ENCODE results near the gene KCNAB1.
A peak's percentile ranks its signal among the peaks of the same experiment; 100 is the strongest.

Gene KCNAB1

DNA sequence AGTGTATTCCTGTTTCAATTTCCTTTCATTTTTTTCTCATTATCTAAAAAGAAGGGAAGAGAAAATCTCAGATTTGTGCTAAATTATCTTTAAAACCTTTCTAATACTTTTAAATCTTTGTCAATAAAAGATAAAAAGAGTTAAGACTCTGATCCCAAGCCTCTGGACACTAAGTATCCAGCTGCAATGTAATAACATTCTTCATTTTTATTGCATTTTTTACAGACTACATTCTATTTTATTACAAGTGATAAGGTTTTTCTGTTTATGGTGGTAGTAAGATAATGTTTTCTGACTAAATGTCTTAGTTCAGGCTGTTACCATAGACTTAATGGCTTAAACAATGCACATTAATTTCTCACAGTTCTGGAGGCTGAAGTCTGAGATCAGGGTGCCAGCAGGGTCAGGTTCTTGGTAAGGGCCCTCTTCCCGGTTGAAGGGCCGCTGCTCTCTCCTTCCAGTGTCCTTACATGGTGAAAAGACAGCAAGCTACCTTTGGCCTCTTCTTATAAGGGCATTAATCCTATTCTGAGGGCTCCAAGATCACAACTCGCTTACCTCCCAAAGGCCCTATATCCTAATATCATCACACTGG lies 19.7 kb downstream of the KCNAB1 start:
- no peak for DNase-seq

DNA sequence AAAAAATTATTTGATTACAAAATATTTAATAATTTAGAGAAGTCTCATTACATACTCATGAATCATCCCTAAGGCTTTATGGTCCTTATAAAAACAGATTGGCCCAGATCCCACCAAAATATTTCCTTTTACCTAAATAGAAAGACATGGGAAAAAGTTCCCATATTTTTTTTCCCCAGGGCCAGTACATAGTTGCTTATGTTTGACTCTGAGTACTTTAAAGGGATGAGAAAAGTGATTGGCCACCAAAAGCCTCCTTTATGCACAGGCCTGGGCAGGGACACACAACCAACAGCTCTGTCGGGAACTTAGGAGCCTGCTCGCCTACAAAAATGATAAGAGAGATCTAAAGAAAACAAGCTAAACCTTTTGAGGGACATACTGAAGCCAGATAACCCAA lies 22.3 kb downstream of the KCNAB1 start:
- no peak for DNase-seq

DNA sequence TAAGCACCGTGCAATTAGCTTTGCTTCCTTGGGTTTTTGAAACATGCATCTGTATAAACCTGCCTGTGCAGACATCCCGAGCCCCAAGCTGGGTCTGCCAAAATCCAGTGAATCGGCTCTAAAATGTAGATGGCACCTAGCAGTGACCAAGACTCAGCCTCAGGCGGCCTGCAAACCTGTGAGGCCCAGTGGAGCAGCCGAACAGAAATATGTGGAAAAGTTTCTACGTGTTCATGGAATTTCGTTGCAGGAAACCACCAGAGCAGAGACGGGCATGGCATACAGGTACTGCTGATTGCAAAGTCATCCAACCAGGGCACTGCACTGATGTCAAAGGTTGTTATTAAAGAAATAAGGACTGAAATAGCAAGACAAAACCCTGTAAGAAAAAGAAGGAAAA lies 22.8 kb downstream of the KCNAB1 start:
- no peak for DNase-seq

DNA sequence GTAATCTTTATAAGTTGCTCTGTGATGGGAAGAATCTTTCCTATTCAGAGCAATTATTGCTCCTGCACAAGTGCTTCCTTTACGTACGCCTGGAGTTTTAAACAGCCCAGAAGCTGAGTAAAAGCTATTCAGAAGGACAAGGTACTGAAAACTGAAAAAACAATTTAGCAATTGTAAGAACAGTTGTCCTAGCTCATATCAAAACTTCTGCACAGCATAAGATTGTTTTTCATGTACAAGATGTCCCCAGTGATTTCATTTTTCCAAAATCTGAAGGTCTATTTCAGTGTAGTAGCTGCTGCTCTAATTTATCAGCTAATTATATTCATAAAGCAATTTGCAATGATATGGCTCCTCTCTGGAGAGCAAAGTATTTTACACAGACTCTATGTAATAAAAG lies 23.7 kb downstream of the KCNAB1 start:
- no peak for DNase-seq

DNA sequence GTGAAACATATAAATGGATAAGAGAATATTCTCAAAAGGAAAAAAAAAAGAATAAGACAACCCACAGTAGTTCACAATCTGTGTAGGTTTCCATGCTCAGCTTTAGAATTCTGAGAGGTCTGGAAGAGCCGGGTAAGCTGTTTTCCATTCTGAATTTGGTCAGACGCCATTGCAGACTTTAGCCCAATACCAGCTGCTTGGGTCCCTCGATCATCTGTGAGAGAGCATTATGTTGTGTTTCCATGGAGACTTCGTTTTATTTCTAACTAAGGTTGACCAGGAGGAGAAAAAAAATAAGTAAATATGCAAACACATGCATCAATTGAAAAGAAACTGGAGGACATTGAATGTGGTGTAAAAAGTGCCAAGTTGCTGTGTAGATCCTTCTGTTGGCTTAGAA lies 25.5 kb downstream of the KCNAB1 start:
- no peak for DNase-seq

DNA sequence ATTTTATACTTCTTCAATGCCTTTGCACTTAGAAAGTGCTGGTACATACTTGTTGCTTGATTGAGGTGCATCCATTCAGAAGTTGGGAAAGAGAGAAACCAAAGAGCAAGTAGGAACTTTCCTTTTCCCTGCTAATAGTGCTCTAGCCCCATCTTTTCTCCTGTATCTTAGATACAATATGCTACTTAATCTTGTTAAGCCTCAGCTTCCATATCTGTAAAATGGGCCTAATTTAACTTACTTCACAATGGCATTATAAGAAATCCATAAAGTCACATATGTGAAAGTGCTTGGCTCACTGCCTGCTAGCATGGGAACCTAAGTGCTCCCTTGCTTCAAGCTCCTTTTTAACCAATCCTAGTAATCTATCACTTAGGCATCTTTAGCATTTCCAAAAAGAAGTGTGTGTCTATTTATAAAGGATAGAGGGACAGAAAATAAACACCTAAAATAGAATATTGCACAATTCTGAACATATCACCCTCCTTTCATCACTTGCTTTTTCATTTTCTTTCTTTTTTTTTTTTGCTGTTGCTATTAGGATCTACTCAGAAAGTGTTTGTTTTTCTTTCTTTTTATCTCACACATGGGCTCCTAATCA lies 28.1 kb downstream of the KCNAB1 start:
- no peak for DNase-seq

DNA sequence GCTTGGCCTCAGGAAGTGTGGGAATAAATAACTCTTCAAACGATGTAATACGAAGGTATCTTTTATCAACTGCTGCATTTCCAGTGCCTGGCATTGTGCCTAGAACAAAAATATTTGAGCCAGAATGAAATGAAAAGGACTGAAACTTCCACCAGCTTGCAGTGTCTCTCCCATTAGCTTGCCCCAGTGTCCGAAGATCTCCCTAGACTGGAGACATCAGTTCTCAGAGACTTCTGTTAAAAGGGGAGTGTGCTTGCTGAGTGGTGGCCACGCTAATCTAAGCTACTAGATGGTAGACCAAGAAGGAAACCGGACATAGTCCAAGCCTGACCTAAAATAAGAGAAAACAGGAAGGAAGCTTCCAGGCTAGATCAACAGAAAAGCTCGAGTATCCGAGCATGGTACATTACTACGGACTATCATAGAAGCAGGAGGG lies 28.6 kb downstream of the KCNAB1 start:
- no peak for DNase-seq

DNA sequence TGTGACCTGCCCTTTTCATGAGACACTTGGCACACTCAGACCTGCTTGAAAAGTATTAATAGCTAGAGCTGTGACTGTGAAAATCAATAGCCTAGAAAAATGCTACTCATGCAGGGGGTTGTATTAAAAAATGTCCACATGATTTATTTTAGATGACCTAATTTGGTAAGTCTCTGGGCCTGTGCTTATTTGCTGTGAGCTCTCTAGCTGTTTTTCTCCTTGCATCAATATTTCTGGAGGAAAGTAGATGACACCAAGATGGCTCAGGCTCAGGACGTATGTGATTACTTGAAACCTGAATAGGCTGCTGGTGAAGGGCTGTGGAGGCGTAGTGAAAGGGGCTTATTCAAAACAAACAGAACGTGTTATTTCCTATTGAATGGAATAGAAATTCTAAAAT lies 29.5 kb downstream of the KCNAB1 start:
- DNase-seq: no peak

DNA sequence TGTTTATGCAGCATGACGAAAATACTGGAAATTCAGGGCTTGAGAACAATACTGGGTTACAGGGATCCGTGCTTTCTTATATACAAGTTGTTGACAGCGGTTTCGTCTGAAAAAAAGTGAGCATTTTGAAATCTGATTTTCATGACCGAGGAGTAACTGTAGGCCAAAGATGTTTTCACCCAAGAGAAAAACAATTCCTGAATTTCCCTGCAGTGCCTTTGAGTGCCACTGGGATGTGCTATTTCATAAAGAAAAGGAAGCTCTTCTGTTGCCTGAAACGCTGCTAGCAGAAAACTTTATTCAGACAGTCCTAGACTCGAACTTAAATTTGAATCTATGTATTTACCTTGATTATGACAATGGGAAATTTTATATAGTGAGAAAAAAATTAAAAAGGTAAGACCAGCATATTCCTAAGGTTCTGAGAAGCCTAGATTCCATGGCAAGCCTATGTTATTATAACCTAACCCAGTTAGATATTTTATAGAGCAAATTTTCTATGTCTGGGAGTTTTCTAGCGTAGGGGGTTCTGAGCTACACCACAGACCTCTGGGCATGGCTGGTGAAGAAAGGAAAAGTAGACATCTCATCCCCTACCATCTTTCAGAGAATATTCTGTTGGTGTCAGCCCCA lies 30.2 kb downstream of the KCNAB1 start:
- peak in 1 of 2 experiments; percentile 9 for DNase-seq

DNA sequence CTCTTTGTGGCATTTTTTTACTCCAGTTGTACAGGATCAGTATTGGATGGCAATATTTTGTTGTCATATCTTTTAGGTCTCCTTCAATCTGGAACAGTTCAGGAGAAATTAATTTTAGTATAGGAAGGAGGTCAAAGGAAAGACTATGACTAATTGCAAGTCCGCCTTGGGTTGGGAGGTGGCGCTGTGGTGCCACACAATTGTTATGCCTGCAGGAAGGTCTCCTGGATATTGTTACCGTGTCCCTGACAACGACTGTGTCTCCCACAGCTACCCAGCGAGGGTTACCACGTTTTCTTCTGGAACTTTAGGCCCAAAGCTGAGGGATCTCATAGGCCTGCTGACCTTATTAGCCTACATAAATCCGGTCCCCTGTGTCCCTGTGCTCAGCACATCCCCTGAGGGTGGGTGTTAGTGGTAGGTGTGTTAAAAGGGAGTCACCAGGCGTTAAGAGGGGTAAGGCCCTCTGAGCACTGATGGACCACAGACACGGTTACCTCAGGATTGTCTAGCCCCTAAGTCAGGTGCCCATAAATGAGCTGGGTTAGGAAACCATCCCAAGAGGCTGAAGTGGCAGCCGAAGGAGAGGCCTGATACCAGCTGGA lies 31.5 kb downstream of the KCNAB1 start:
- peak; percentile 4 to 61 for DNase-seq

DNA sequence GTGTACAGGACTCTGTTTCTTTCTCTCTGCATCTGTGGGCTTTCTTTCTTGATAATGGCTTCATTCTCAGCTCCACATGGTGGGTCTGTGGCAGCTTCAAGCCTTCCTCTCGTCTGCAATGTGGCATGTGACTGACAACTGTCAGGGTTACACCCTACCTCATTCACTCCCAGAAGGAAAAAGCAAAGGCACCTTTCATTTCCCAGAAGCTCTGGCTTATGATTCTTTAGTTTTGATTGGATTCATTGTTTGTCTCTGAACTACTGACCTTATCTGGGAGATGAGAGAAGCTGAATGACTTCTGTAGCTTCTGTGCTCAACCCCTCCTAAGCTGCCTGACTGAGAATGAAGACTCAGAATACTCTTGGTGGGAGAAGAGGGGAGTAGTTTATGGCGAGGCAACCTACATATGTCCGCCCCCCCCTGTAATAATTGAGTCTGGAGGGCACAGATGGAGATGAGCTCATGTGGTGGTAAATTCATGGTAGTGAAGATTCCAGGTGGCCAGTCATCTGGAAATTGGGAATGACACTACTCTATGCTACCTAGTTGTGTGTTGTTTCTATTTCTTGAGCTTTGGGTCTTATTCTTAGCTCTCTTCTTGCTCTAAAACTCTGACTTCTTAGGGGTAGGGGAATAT lies 38.4 kb downstream of the KCNAB1 start:
- no peak for DNase-seq

DNA sequence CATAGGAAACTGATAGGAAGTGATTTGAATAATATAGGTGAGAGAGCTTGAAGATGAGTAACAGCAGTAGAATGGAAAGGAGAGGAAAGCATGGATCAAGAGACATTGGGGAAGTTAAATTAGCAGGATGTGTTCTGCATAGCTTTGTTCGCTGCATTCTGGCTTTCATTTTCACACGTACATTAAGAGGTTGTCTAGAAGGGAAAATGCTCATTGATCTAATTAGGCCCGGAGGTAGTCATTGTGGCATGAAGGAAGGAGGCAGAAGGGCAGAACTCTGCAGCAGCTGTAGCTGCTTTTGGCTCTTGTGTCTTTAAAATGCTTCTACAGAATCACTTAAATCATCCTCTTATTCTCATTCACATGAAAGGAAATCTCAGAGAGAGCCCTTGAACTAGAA lies 40.3 kb downstream of the KCNAB1 start:
- no peak for DNase-seq

DNA sequence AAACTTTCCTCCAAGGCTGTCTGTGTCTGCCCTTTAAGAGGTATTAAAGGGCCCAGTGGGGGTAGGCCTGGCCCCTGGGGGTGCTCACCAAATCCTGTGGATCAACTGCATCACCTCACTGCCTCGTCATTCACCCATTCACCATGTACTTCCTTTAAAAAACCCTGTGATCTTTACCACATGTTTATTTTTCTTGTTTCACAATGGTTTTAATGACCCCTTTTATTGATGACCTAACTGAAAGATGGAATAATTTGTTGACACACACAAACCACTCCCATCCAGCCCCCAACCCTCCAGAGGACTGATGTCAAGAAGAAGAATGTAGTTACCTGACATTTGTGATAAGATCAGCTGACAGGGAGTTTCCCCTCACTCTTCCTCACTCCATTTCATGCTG lies 40.8 kb downstream of the KCNAB1 start:
- peak; percentile 34 to 64 for DNase-seq

DNA sequence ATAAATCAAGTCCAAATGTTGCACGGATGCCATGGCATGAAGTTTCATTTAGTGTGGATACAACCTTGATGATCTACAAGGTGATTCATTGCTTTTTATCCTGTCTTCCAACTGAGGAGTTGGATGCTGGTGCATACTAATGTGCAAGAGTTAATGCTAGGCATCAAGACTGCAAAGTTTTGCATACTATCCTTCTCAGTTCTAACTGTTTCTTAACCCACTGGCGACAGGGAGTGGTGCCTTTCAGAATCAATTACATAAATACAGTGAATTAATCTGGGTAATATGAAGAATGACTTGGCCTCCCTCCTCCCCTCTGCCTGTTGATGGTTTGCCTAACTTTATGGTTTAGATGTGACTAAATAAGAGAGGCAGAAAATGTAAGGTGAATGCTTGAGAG lies 43.5 kb downstream of the KCNAB1 start:
- DNase-seq: no peak

DNA sequence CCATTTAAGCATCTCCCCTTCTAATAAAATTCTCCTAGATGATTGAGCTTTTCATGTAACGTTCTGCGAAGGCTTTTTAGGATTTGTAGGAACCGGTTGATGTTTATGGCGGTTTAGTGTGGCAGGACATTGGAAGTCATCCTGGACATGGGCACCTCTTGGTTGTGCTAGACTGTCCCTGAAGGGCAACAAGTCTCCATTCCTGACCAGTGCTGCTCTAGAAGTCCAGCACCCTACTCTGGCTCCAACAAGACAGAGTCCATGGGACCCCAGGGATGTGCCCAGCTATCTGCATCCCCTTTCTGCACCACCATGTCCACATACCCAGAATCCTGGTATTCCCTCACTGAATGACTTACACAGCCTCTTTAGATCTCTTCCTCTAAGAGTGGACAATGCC lies 46.4 kb downstream of the KCNAB1 start:
- no peak for DNase-seq

DNA sequence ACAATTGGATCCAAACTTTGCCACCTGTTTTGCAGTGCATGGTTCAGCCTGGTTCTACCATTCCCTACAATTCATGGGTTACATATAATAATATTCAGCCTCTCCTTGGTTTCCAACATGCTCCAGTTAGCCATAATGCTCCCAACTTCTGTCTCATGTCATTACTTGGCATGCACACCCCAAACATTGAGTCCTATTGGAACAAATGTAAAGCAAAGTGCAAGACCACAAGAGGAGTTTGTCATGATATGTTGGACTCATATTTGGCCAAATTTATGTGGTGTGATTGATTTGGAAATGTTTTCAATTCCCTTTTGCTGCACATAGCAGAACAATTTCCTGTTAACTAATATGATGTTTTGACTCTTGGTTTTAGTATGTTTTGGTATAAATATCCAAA lies 50.2 kb downstream of the KCNAB1 start:
- DNase-seq: no peak

DNA sequence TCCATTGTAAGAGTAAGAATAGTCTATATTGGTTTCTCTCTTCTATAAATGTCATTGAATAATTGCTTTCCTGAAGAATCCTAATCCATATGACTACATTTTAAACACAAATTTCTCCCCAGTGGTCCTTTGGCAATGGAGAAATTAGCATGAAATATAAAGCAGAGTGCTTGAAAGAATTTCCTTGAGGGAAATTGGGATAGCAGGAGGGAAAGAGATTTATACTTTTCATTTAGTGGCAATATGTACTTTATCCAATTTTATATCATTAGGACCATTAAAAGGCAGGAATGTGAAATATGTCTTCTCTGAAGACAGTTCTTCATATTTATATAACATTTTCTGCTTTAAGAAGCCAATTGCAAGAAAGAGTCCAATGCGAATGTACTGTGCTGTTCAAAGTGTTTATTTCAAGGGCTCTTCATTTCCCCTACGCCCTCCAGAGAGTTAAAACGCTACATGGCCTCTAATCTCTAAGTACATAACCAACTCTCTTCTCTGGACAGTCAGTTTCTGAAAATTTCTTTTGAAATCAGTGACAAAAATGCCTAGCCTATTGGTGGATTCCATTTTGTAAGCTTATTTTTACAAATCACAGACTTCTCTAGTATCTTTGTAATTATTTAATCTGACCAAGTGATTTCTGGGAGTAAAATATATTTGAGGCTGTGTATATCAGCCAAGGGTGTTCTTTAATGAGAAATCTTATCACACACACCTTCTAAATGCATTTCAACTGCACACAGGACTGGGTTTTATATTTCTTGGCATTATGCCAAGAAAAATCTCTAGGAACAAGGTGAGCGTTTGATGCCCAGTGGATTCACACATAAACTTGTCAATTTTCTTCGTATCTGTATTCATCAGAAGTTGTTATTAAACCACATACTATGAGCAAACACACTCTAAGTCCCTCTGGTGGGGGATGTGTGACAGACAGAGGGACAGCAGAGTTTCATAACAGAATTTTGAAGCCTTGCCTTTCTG lies 51.2 kb downstream of the KCNAB1 start:
- no peak for DNase-seq

DNA sequence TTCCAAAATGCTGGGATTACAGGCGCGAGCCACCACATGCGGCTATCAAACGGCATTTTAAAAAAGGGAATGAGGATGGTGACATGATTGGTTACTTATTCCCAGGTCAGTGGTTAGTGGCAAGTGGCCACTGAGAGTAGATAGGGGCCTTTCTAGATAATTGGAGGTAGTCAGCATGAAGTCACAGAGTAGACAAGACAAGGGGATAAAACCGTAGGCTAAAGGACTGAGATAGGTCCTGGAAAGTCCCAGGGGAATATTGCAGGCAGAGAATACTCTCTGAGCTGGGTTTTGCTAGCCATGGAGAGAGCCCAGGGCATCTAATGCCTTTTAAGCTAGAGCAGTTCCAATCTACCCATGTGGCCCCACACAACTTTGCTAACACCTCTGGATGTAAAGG lies 52.2 kb downstream of the KCNAB1 start:
- DNase-seq: no peak

DNA sequence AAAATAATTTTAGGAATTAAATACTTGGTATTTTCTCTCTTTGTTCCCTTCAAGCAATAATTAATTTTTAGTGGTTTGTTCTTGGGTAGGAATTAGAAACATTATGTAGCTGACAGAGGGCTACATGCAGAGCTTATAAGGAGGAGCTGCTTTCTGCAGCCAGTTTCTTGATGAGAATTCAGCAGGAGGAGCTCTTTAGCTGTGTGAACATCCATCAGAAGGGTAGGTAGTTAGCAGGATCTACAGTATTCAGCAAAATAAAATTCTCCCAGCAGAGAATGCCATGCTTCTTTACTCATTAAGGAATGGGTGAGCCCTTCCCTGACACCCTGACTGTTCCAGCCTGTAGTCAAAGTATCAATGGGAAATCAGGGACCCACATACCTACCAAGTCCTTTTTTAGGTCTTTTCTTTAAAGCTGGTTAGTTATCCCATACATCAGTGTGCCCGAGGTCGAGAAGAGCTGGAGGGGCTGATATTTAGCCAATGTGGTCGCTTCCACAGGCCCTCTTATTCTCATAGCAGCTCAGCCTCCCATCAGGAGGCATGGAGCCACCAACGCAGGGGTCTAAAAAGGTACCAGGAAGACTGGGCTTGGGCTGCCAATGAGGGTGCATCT lies 54.0 kb downstream of the KCNAB1 start:
- no peak for DNase-seq

DNA sequence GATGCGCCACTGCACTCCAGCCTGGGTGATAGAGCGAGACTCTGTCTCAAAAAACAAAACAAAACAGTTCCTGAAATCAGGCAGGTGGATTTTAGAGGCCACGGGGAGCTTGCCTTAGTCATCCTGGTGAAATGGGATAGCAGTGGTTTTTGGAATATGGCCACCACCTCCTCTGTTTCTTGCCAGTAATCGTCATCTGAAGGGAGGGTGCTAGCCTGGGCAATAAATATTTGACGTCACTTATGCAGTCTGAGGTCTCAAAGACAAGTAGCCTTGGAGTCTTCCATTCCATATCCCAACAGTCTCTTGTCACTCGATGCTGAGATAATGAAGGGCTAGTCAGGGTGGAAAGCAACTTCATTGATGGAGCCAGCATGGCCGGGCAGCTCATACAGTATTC lies 55.2 kb downstream of the KCNAB1 start:
- DNase-seq: no peak

DNA sequence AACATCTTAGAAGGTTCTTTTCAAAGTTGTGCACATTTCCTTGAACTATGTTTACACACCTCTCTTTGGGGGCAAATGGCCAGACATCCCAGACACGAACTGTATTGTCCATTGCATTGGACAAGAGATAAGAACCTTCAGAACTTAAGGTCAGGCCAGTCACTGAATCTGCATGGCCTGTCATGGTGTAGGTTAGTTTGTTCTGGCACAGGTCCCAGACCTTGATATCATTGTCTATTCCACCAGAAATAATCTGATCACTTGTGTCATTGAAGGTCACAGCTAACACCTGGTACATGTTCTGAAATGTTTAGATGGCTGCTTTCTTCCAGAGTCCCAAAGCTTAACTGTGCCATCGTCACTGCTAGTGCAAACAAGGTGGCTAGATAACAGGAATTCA lies 55.7 kb downstream of the KCNAB1 start:
- no peak for DNase-seq

DNA sequence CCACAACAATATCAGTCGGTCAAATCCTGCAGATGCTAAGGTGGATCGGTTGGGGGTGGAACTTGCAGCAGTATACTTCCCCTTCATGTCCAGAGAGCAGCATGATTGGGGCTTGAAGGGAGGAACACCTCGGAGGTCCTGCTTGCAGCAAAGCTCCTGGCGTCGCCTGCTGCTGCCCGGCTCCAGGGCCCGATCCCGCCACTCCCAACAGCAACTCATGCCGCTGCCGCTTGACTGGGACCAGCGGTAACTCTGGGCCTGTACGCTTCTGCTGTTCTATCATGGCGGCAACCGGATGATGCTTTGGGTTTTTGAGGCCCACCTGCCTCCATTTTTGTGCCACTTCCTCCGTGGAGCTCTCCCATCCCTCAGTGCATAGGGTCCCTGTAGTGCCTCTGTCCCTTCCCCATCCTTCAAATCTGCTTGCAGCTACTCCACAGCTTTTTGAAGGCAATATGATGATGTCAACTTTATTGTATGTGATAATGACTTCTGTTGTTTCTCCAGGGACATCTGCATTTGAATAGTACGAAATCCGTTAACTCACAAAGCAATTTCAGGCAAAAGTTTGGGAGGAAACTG lies 56.3 kb downstream of the KCNAB1 start:
- DNase-seq: no peak
